Measurements from ENCODE around the gene KANSL2.
"Not testable (repeated sequence)": the region's sequence is repeated elsewhere in the genome, so short reads cannot be mapped to it uniquely, and the experiment has no call there.

DNA sequence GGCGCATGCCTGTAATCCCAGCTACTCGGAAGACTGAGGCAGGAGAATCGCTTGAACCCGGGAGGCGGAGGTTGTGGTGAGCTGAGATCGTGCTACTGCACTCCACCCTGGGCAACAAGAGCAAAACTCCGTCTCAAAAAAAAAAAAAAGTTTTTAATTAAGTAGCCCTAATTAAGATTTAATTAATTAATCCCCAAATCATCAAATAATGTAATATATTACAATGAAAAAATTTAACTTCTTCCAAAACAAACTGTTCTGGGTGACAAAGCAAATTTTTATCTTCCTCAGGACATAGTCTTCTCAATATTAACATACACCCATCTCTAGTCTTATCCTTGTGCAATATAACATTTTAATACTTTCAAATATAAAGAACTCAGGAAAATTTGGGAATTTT, 16.8 kb upstream of the KANSL2 start:
- TF ChIP-seq, protein P1, sequence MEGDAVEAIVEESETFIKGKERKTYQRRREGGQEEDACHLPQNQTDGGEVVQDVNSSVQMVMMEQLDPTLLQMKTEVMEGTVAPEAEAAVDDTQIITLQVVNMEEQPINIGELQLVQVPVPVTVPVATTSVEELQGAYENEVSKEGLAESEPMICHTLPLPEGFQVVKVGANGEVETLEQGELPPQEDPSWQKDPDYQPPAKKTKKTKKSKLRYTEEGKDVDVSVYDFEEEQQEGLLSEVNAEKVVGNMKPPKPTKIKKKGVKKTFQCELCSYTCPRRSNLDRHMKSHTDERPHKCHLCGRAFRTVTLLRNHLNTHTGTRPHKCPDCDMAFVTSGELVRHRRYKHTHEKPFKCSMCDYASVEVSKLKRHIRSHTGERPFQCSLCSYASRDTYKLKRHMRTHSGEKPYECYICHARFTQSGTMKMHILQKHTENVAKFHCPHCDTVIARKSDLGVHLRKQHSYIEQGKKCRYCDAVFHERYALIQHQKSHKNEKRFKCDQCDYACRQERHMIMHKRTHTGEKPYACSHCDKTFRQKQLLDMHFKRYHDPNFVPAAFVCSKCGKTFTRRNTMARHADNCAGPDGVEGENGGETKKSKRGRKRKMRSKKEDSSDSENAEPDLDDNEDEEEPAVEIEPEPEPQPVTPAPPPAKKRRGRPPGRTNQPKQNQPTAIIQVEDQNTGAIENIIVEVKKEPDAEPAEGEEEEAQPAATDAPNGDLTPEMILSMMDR (IDR thresholded peaks at IDR 0.05): not testable (repeated sequence)
- not testable (repeated sequence) for TF ChIP-seq EP300 (IDR thresholded peaks at IDR 0.05; ENCODE audit: low read depth)

Data from transverse colon (tissue), 3 donors.